GM18858 (cell line): ENCODE measurements around the gene FAM228B.
"Not testable (repeated sequence)": the region's sequence is repeated elsewhere in the genome, so short reads cannot be mapped to it uniquely, and the experiment has no call there.

ENCODE experiments used
- ATAC-seq: cut with Tn5 transposase; IDR thresholded peaks from one replicate; pipeline ENCODE4 v1.9.1; 2021; ENCODE audit not compliant: unreplicated experiment

The FAM228B gene

DNA sequence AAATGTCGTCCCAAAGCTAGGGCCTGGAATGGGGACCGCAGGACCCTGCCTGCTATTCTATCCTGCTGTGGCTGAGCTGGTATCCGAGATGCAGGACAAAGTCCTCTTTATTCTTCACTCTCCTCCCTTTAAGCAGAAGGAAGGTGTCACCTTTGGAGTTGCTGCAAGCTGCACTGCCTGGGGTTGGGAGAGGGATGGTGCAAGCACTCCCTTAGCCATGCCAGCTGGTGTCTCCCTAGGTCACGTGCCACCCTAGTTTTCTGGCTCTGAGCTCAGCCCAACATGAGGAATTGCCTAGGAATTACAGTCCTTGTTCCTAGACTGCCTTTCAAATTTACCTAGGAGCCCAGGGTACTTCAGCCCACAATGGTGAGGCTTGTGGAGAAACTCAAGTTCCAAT lies 30.2 kb downstream of the FAM228B start:
- ATAC-seq, result no peak

DNA sequence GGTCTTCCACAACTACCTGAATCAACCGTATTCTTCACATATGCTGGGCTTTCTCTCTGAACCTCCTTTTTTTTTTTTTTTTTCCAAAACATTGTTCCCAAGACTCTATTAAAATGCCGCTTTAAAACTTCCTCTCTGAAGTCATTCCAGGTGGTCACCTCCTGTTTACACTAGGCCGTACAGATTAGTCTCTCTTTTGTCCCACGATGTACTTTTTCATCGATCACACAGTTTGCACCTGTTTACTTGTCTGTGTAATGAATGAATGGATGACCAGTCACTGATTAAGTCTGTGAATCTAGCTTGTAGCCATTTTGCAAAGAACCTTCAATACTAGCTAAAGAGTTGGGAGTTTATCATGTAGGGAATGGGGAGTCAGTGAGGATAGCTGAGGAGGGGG lies 34.9 kb downstream of the FAM228B start:
- no peak for ATAC-seq

DNA sequence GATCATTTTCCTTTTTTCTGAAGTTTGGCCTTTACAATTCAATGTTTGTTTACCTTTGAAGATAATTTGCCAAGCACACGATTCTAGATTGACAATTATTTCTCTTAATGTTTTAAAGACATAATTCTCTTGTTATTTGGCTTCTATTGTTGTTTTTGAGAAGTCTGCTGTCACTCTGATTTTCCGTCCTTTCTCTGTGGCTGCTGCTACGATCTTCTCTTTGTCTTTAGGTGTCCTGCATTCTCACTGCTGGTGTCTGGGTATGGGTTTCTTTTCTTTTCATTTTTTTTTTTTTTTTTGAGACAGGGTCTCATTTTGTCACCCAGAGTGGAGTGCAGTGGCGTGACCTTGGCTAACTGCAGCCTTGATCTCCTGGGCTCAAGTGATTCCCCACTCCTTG lies 36.4 kb downstream of the FAM228B start:
- ATAC-seq, result no peak

DNA sequence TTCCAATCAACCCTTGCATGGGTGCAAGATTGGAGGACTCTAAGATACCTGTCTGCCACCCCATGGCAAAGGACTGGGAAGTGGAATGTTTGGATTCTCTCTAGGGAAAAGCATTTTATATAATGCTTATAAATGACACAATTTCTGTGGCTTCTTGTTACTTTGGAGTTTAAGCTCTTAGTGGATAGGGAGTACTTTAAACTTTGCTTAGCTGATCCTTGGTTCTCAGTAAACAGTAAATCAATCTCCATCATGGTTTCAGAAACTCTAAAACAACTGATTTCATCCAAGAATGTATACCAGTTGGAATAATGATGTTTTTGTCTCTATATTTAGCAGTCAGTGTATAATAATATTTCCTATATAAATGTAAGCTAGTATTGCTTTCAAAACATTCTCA lies 37.5 kb downstream of the FAM228B start:
- ATAC-seq, result no peak

DNA sequence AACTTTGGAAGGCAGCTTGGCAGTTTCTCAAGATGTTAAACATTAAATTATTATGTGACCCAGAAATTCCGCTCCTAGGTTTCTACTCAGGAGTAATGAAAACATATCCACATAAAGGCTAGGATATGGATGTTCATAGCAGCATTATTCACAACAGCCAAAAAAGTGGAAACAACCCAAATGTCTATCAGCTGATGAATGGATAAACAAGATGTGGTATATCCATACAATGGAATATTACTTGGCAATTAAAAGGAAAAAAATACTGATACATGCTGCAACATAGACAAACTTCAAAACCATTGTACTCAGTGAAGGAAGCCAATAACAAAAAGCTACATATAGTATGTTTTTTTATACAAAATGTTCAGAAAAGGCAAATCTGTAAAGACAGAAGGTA lies 39.2 kb downstream of the FAM228B start:
- ATAC-seq, result no peak

DNA sequence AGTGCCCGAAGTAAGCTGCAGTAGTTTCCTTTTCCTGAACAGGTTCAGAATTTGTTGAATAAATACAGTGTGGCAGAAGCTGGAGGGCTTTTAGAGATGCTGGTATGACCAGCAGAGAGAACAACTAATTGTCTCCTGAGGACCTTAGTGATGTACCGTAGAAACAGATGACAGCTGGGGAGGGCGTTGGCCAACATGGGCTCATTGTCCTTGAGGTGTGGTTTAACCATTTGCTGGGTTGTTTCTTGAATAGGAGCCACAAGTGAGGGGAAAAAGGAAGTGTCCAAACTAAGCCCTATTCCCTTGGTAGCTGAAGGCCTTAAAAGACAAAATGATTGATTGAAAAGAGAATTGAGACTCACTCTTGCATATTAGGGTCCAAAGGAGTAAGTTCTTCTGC lies 39.9 kb downstream of the FAM228B start:
- no peak for ATAC-seq

DNA sequence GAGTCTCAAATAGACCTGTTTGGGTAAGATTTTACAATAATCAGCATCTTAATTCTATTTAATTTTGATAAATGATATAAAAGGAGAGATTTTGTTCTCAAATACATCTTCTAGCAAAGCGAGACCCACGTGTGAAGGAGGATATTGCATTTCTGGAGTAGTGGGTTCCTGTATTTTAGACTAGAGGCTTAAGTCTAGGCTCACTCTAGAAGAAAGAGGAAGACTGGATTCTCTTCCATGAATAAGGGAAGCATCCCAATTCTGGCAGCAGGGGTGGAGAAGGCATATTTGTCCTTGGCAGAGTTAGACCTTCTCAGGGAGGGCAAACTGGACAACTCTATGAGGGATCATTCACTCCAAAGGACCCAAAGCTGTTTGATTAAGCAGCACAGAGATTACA lies 40.3 kb downstream of the FAM228B start:
- ATAC-seq, result no peak

DNA sequence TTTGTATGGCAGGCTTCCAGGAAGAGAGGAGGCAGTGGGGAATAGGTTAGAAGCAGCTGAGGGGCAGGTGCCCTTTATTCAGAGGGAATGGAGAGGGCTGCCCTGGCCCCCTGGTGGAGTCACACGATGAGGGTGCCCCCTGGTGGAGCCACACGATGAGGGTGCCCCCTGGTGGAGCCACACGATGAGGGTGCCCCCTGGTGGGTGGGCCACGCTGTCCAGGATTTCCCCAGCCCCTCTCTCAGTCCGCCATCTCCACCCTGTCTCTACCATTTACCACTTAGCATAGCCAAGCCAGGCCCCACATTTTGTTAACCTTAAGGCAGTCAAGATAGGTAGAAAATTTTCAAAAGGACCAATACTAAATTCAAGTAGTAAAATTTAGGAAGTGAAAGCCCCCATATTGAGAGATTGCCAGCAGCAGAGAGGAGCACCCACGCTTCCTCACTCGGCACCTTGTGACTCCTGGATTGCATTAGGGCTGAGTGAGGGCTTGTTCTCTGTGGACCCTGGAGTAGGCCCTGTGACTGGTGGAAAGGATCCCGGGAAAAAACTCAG lies 41.2 kb downstream of the FAM228B start:
- ATAC-seq, result peak; percentile 72

DNA sequence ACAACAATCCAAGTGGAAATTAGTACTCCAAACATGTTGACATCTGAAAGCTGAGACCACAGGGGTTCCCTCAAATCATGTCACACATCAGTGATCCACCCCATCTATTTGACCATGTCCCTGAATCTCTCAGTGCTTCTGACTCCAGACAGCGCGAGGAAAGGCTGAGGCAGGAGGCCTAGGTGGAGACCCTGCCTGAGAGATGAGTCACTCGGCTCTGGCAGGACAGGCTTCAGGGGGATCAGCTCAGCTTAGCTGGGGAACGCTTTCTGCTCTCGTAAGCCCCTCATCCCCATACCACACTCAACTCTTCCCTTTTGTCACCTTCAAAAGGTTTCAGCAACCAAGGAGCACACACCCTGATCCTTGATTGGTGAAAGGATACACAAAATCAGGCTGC lies 45.8 kb downstream of the FAM228B start:
- ATAC-seq, result no peak

DNA sequence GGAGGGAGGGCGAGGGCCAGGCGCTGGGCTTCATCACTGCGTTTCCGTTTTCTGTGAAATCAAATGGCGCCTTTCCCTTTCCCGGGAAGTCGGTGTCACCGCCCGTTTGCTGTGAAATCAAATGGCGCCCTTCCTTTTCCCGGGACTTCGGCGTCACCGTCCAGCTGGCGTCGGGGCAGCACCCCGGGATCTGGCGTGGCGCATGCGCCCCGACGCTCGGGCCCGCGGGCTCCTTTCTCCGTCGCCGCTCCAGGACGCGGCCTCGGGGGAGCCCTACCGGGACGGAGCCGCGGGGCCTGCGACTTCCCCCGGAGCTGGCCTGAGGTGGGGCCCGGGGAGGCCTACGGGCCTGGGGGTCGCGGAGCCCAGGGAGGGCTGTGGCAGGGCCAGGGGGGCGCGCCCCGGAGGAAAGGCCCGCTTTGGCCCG lies 51.6 kb downstream of the FAM228B start, which contains the start of gene FAM228A:
Gene FAM228A (plus strand): TSS at position 203 of the 427 bp plus-strand sequence. CDS start 428 bp downstream, outside the sequence.
- ATAC-seq, result no peak

DNA sequence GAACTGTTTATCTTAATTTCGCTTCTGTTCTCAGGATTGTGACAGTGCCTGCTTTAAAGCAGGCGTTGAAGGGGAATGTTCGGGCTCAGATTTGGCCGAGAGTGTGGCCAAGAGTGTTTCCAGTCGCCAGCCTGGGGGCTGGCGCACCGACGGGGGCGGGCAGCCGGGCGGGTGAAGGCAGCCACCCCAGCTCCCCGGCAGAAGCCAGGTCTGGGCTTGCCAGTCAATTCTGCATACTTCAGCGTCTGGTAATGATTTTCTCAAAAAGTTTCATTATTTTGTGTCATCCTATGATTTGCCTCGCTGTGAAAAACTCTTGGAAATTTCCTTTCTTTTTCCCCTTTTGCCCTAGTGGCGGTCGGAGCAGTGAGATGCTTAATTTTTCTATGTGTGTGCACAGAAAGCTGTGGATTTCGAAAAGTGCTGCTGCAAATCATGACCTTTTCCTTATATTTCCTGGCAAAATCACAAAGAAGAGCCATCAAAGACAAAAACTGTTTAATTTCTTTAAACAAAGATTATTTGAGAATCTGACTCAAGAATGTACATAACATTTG lies 52.4 kb downstream of the FAM228B start:
- ATAC-seq, result no peak

DNA sequence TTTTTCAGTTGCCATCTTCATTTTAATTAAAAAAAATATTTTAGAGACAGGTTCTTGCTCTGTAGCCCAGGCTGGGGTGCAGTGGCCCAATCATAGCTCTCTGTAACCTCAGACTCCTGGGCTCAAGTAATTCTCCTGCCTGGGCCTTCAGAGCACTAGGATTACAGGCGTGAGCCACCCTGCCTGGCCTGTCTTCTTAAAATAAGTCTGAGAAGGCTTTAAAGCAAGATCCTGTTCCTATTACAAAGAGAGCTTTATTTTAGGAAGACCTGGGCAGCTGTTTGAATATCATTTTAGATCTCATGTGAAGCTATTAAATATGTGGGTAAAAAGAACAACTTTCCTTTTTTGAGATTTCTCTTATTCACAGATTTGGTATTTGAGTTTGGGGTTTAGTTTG lies 53.1 kb downstream of the FAM228B start:
- ATAC-seq, result no peak

DNA sequence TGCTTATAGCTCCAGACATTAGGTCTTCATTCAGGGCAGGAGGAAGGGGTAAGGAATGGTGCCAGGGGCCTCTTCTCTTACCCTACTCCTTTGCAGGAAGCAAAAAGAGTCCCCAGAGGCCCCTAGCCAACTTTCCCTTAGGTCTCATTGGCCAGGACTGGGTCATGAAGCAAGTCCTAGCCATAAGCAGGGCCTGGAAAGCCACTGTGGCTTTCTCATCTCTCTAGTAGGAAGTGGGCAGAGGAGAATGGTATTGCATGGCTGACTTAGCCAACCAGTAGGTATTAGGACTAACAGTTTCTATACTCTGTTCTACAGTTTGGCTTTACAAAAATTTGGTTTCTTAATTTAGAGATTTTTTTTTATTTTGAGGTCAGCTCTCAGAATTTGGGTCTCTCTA lies 56.4 kb downstream of the FAM228B start:
- ATAC-seq, result peak; percentile 63

DNA sequence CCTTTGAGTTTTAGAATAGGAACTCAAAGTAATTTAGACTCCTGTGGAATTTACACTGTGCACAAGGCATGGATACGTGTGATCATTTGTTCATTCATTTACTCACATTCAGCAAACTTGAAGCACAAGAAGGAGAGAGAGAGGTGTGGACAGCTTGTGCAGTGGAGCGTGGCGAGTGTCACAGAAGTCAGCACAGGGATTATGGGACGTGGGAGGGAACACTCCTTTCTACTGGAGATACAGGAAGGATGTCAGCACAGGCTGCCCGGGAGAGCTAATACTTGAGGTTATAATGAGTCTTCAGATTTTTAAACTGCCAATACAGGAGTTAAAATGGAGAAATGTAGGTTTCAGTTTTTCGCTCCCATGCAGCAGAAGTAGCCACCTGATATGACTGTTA lies 58.6 kb downstream of the FAM228B start:
- ATAC-seq, result no peak

DNA sequence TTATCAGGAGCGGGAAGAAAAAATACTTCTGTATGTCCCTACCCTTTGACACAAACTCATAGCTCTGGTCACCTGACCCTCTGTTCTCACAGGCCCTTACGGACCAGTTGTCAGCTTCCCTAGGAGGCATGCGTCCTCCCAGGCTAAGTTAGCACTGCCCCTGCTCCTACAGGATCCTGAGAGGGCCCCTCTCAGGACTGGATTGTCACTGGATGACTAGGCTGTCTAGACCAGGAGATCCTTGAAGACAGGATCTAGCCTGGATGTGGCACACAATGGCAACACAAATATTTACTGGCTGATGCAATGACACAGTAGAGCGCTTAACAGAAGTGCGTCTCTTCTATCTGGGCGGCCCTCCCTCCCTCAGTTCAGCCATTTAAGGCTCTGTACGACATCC lies 59.2 kb downstream of the FAM228B start:
- no peak for ATAC-seq

DNA sequence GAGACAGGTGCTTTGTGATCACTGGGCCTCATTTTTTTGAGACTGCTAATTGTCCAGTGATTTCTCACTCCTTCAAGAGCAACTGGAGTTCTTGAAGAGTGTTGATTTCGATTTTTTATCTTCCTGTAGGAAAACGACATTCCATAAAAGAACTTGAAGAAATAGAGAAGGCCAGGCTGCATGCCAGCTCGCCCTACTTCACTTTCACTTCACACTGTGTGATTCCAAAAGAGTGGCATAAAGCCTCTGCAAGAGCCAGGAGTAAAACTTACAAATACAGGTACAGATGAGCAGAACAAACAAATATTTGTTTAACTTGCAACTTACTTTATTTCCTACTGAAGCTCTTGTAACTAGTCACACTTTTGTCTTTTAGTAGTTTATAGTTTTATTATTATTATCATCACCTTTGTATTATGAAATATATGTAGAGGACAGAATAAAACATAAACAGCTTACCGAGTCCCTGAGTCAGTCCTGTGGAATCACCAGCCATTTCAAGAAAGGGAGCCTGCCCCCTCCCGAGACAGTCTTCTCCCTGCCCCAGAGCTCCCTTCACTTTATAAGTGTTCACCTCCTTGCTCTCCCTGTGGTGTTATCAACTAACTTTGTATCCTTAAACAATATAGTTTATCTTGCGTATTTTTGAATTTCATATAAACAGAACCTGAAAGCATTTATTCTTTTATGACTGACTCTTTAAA lies 60.2 kb downstream of the FAM228B start:
- ATAC-seq, result no peak

DNA sequence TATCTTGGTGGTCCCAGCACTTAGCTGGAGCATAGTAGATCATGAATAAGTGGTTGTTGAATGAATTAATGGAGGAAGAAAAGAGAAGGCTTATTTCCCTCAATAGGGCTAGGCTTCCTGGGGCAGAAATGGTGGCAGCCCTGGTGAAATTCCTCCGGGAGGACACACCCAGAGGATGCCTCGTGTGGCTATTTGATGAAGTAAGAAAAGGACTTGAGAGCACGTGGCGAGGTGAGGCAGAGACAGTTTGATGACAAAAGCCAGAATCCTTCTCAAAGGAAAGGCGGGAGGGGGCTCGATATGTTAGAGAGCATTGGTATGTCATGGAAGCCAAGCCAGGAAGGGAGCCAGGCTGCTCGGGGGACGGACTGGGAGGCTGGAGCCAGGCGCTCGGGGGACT lies 66.3 kb downstream of the FAM228B start:
- no peak for ATAC-seq

DNA sequence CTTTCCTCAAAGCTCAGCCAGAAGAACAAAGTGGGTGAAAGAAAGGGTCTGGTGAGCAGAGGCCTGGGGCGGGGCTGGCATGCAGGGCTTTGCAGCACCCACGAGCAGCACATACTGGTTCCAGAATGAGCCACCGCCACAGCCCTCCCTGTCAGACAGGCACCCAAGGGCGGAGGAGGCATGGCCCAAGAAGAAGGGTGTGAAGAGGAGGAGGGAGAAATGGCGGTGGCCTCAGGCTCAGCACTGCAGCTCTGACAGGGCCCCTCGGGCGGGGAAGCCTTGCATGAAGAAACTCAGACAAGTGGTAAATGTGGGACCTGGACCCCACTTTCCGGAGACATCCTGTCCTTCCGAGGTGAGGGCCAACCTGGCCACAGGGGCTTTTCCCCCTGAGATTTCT lies 67.2 kb downstream of the FAM228B start:
- no peak for ATAC-seq

DNA sequence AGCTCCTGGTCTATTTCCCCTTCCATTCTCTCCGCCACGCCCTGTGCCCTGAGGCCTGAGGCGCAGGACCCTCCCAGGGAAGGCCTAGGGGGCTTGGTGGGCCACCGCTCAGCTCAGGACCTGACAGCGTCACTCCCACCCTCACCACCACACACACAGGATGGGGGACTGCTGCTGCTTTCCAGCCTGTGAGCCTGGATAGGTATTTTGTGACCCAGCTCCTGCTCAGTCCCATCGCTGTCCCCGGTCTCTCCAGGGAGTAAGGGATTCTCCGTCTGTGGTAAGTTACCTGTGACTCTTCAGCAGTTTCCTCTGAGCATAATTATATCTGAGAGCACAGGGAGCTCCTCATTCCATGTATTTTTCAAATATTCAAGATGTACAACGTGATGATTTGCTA lies 67.9 kb downstream of the FAM228B start:
- no peak for ATAC-seq

DNA sequence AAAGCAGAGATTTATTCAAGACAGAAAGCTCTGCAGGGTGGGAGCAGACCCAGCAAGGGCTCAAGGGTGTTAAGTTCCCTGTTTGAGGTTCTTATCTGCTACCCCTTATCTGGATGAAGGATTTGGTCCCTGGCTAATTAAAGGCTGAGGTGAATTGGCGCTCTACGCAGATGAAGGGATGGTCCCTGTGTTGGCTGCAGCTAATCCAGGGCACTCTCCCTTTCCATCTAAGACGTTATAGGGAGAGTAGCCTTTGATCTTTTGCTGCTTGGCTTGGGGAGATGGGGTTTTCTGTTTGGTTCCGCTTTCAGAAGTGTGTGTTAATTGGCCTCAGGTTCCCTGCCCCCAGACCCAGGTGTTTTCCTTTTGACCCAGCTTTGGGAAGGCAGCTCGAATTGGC lies 68.6 kb downstream of the FAM228B start:
- ATAC-seq, result no peak

DNA sequence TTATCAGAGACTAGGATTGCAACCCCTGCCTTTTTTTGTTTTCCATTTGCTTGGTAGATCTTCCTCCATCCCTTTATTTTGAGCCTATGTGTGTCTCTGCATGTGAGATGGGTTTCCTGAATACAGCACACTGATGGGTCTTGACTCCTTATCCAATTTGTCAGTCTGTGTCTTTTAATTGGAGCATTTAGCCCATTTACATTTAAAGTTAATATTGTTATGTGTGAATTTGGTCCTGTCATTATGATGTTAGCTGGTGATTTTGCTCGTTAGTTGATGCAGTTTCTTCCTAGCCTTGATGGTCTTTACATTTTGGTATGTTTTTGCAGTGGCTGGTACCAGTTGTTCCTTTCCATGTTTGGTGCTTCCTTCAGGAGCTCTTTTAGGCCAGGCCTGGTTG lies 73.9 kb downstream of the FAM228B start:
- not testable (repeated sequence) for ATAC-seq

DNA sequence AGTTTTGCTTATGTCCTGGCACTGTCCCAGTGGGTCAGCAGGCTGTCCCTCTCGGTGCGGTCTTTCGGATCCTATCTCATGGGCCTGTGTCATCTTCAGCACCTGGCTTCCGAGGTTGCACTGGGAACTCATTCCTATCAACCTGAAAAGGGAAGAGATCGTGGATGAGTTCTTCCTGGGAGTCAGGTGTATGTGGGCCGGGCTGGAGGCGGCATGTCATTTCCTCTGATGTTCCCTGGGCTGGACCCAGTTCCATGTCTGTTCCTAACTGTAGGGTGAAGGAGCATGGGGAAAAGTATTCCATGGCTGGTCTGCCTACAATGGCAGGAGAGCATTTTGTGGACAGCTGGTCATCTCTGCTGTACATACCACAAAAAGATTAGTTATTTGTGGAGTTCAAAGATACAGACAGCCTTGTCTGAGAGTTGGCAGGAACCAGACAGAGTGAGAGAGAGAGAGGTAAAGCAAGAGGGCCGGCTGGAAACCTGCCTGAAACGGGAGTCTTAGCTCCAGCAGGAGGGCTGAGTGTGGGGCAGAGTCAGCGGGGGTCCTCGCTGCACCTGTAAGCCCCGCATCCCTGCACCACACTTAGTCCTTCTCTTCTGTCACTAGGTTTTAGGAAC lies 76.8 kb downstream of the FAM228B start:
- no peak for ATAC-seq
